Measurements from ENCODE around the gene KRT6A.

DNA sequence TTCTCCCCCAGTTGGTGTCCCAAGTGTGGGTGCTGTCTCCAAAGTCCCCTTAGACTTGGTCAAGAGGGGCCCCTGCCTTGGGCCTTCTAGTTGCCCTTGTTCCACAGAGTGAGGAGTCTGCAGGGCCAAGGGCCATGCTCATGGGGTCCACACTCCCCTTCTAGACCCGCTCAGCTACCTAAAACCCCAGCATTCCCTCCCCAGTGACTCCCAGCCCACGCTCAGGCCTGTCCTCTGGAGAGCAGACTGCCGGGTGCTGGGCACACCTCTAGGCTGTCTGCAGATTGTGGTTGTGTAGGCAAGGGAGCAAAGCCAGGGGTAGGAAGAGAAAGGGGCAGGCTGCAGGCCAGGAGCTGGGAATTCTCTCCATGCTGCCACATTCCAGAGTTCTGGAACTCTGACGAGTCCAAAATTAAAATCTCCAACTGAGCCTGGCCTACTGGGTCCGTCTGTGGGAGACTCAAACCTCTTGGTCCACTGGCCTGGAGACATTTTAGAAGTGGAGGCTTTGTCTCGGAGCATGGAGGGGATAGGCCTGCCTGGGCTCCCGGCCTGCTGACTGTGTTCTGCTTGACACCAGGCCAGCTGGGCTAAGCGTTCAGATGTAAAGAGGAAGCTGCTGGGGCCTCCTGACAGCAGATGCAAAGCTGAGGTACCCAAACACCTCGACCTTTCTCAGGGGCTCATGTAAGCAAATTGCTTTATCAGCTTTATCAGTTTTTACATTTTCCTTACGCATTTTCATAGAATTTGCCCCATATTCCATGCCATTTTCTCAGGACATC is 40.8 kb upstream of the KRT6A start:
- TF ChIP-seq, protein P1, sequence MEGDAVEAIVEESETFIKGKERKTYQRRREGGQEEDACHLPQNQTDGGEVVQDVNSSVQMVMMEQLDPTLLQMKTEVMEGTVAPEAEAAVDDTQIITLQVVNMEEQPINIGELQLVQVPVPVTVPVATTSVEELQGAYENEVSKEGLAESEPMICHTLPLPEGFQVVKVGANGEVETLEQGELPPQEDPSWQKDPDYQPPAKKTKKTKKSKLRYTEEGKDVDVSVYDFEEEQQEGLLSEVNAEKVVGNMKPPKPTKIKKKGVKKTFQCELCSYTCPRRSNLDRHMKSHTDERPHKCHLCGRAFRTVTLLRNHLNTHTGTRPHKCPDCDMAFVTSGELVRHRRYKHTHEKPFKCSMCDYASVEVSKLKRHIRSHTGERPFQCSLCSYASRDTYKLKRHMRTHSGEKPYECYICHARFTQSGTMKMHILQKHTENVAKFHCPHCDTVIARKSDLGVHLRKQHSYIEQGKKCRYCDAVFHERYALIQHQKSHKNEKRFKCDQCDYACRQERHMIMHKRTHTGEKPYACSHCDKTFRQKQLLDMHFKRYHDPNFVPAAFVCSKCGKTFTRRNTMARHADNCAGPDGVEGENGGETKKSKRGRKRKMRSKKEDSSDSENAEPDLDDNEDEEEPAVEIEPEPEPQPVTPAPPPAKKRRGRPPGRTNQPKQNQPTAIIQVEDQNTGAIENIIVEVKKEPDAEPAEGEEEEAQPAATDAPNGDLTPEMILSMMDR (IDR thresholded peaks at IDR 0.05) = no peak
- TF ChIP-seq POLR2A (IDR thresholded peaks at IDR 0.05) (no peak), EP300 (IDR thresholded peaks at IDR 0.05) (no peak)

Measured in stomach (tissue), 4 donors.